Retinal pigment epithelial cell (primary cell): Measurements from ENCODE around the gene KRIT1.
"Not testable (repeated sequence)": the region's sequence is repeated elsewhere in the genome, so short reads cannot be mapped to it uniquely, and the experiment has no call there.

Source experiments
- DNase-seq: peaks from one replicate; pipeline ENCODE4 v3.0.0-alpha.2; 2010; ENCODE audit warnings: low read depth
- H3K4me3 ChIP-seq: 2 replicates; pipeline ENCODE4 v1.5.1; 2011; ENCODE audit warnings: mild to moderate bottlenecking, low read length, control low read depth, moderate library complexity
- CTCF ChIP-seq: conservative IDR thresholded peaks from 2 replicates; pipeline ENCODE4 v1.5.1; 2011; ENCODE audit warnings: low read depth, low read length, control low read depth, inconsistent platforms

Gene KRIT1

DNA sequence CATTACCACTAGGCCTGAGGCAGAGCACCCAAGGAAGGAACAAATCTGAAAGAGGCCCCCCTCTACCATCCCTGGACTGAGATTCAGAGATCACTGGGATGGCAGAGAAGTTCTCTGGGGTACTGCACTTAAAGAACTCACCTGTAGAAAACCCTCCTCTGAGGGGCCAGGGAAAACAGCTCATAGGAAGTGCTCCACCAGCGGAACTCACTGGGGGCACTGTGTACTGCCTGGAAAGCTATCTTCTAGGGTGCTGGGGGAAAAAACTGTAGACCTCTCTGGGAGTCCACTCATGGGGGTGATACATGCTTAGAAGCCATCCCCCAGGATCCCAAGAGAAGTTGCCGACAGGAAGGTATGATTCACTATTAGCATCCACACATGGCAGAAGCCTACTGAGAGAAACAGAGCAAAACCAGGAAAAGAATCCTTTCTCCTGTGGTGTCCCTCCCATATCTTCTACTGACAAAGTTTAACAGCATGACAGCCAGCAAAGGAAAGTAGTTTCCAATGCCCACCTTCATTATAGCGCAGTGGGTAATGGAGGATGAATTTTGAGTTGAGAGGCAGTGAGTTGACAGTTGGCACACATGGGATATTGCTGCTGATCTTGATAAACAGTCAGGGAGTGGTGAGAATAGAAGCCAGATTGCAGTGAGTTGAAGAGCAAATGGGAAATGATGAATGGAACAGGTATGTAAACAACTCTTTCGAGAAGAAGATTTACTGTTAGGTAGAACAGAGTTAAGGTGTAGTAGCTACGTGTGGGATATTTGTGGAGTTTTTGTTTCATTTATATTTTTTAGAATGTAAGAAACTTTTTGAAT lies 20.9 kb upstream of the KRIT1 start:
- no peak for DNase-seq
- no peak for TF ChIP-seq CTCF
- H3K4me3 ChIP-seq: no peak overlapping the region

GRCh38 chr7:92260248-92260781 lies 14.6 kb upstream of the KRIT1 start:
- H3K4me3 ChIP-seq: no peak overlapping the region
- TF ChIP-seq CTCF: no peak
- no peak for DNase-seq

GRCh38 chr7:92259610-92260247 lies 14.0 kb upstream of the KRIT1 start:
- H3K4me3 ChIP-seq: no peak overlapping the region
- TF ChIP-seq CTCF: no peak
- no peak for DNase-seq

GRCh38 chr7:92259062-92259461 lies 13.3 kb upstream of the KRIT1 start:
- no peak overlapping the region for H3K4me3 ChIP-seq
- DNase-seq: no peak
- TF ChIP-seq CTCF: no peak

DNA sequence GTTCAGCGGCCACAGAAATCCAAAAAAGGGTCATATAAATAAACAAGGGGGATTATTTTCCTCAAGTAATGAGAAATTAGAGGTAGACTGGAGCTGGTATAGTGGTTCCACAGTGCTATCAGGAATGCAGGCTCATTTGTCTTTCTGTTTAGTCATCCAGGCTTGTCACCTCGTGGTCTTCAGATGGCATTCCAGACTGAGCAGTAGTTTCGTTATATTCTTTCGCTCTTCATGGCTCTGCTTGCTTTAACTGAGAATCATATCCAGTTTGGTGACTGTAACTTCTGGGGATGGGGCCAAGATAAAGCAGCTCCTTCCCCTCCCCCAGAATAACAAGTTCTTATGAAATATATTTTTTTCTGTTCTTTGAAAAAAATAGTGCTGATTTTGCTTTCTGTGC lies 9.6 kb upstream of the KRIT1 start:
- TF ChIP-seq CTCF: no peak
- no peak for DNase-seq
- no peak overlapping the region for H3K4me3 ChIP-seq

GRCh38 chr7:92254800-92255199 lies 9.1 kb upstream of the KRIT1 start:
- not testable (repeated sequence) for H3K4me3 ChIP-seq, DNase-seq

DNA sequence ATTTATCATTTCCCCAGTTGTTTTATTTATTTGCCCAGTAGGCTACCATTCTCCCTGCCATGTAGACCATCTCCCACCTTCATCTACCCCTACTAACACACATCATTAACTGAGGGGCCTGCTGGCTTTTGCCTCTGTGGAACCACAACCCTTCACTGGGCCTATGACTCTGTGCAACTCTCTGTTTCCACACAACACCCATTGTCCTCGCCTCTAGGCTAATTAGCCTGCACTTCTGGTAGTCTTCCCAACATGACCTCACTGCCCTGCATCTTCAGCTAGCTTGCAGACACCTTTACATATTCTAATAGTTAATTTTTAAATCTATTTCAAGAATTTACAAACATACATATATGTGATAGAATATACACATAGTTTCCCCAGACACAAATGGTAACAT lies 7.5 kb upstream of the KRIT1 start:
- DNase-seq: no peak
- H3K4me3 ChIP-seq: no peak overlapping the region
- TF ChIP-seq CTCF: no peak
